Activated CD8-positive, alpha-beta memory T cell treated with anti-CD3 and anti-CD28 coated beads, Interleukin-2, amount 10 ng/mL, durations not matched to agents 7 days and 5 days (primary cell): Measurements from ENCODE around the gene CXCL17. TPM values are rescaled to one million over a fixed set of nuclear protein-coding genes. Genes with fewer than 3 reads are reported as not detected.

Source experiments
- ATAC-seq: fragments of 150-1000 bp; cut with Tn5 transposase; one replicate; pipeline ENCODE4 v1.10.0; 2021; ENCODE audit warnings: moderate library complexity
- CTCF ChIA-PET: fragments of 350-600 bp; sonication (Branson Sonifier 250); formaldehyde crosslinking; loops from one replicate; lab custom pipeline; 2021; ENCODE audit warnings: antibody characterized with exemption; lab: Charles Lee
- DNase-seq: peaks from one replicate; pipeline ENCODE4 v3.0.0-alpha.2; 2020
- H3K27ac Mint-ChIP-seq: one replicate; pipeline ENCODE4 v1.8.0; 2021; ENCODE audit warnings: mild to moderate bottlenecking, mixed read lengths
- H3K27me3 Mint-ChIP-seq: one replicate; pipeline ENCODE4 v1.8.0; 2021; ENCODE audit warnings: mixed read lengths
- H3K36me3 Mint-ChIP-seq: one replicate; pipeline ENCODE4 v1.8.0; 2021; ENCODE audit warnings: mild to moderate bottlenecking, mixed read lengths
- H3K4me1 Mint-ChIP-seq: one replicate; pipeline ENCODE4 v1.8.0; 2021; ENCODE audit warnings: mixed read lengths
- H3K4me3 Mint-ChIP-seq: one replicate; pipeline ENCODE4 v1.8.0; 2021; ENCODE audit warnings: mild to moderate bottlenecking, moderate library complexity, mixed read lengths
- H3K9me3 Mint-ChIP-seq: one replicate; pipeline ENCODE4 v1.8.0; 2022; ENCODE audit warnings: low read depth, mixed read lengths
- total RNA-seq, 2 experiments: library from RNA; stranded (reverse); gene quantifications; one replicate each; pipeline ENCODE4 v1.2.3, GENCODE V29; 2021

Gene CXCL17
- total RNA-seq, 2 experiments from 2014 or later: not detected

DNA sequence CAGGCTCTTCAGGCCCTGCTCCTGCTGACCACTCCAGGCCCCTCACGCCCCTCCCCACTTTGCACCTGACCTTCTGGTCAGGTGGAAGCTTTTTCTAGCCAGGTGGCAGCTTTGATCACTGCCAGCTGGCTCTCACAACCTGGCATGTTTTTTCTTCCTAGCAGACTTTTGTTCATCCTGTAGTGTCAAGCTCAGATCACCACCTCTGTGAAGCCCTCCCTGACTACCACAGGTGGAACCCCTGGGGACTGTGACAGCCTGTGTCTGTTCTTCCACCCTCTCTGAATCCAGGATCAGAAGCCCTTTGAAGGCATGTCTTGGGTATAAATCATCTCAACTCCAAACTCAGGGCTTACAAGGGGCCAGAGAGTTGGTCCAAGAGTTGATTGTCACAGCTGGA, 42.3 kb downstream of the CXCL17 start:
- Mint-ChIP-seq H3K27ac (peak overlapping the region; percentile 14), H3K27me3 (no peaks in the 10 kb centered on the region), H3K36me3 (peaks cover 15% of the 10 kb centered on the region), H3K4me3 (no peak overlapping the region), H3K4me1 (peaks cover 36% of the 10 kb centered on the region), H3K9me3 (no peaks in the 10 kb centered on the region)
- ATAC-seq (no peak), DNase-seq (no peak)
- CTCF ChIA-PET: interaction anchor here (0.8 to 5.9 kb wide), 13 partner anchors 8 to 292 kb away, joined by 3 to 29 read pairs (median 5); no protein-coding TSS in a partner anchor

- ATAC-seq: no peak
- Mint-ChIP-seq H3K4me1 (peaks cover 34% of the 10 kb centered on the region), H3K27me3 (peaks cover 3% of the 10 kb centered on the region), H3K9me3 (no peaks in the 10 kb centered on the region), H3K4me3 (peak overlapping the region; percentile 81), H3K36me3 (peaks cover 2% of the 10 kb centered on the region), H3K27ac (peak overlapping the region; percentile 90)
- CTCF ChIA-PET: interaction anchor here (0.6 to 5.9 kb wide), 15 partner anchors 11 to 273 kb away, joined by 3 to 29 read pairs (median 4); partner anchors contain the start of gene CEACAM1
- no peak for DNase-seq
Measured at GRCh38 chr19:42397263-42398166, 45.2 kb downstream of the CXCL17 start.

- H3K4me1 Mint-ChIP-seq: peaks cover 29% of the 10 kb centered on the region
- peaks cover 10% of the 10 kb centered on the region for H3K27me3 Mint-ChIP-seq
- peak overlapping the region; percentile 90 for H3K27ac Mint-ChIP-seq
- H3K4me3 Mint-ChIP-seq: peak overlapping the region; percentile 81
- DNase-seq (peak; percentile 99), ATAC-seq (peak; percentile 99)
- no peaks in the 10 kb centered on the region for H3K9me3 Mint-ChIP-seq
- H3K36me3 Mint-ChIP-seq: peaks cover 2% of the 10 kb centered on the region
- CTCF ChIA-PET: interaction anchor here (0.6 to 5.9 kb wide), 16 partner anchors 10 to 272 kb away, joined by 3 to 29 read pairs (median 3); partner anchors contain the start of gene CEACAM1
Measured at GRCh38 chr19:42396381-42397262, 46.1 kb downstream of the CXCL17 start.

GRCh38 chr19:42394751-42395150, 48.0 kb downstream of the CXCL17 start:
- Mint-ChIP-seq H3K27me3 (peaks cover 23% of the 10 kb centered on the region), H3K9me3 (no peaks in the 10 kb centered on the region), H3K36me3 (peaks cover 2% of the 10 kb centered on the region), H3K4me1 (peaks cover 20% of the 10 kb centered on the region), H3K4me3 (no peak overlapping the region), H3K27ac (no peak overlapping the region)
- DNase-seq: no peak
- ATAC-seq: no peak
- CTCF ChIA-PET: interaction anchor here (1.3 kb wide), 1 partner anchor 25 kb away, joined by 3 read pairs; no protein-coding TSS in a partner anchor

GRCh38 chr19:42392165-42392564, 50.6 kb downstream of the CXCL17 start:
- Mint-ChIP-seq H3K4me3 (no peak overlapping the region), H3K36me3 (no peaks in the 10 kb centered on the region), H3K27me3 (peaks cover 31% of the 10 kb centered on the region), H3K4me1 (peaks cover 11% of the 10 kb centered on the region), H3K9me3 (no peaks in the 10 kb centered on the region), H3K27ac (no peak overlapping the region)
- ATAC-seq: no peak
- CTCF ChIA-PET: interaction anchor here (1.2 kb wide), 1 partner anchor 9 kb away, joined by 5 read pairs; no protein-coding TSS in a partner anchor
- no peak for DNase-seq

GRCh38 chr19:42389899-42390298, 52.8 kb downstream of the CXCL17 start, which contains the start of gene CNFN:
Gene CNFN, minus strand, starts transcription at chr19:42390297. Its CDS starts 1,260 bp downstream, at chr19:42389037.
- peaks cover 42% of the 10 kb centered on the region for H3K27me3 Mint-ChIP-seq
- CTCF ChIA-PET: interaction anchor here (0.6 kb wide), 1 partner anchor 636 kb away, joined by 3 read pairs; no protein-coding TSS in a partner anchor
- no peaks in the 10 kb centered on the region for H3K36me3 Mint-ChIP-seq
- DNase-seq (no peak), ATAC-seq (no peak)
- peaks cover 5% of the 10 kb centered on the region for H3K4me1 Mint-ChIP-seq
- H3K27ac Mint-ChIP-seq: no peak within 1 kb of the TSS
- H3K4me3 Mint-ChIP-seq: no peak within 1 kb of the TSS
- no peaks in the 10 kb centered on the region for H3K9me3 Mint-ChIP-seq

DNA sequence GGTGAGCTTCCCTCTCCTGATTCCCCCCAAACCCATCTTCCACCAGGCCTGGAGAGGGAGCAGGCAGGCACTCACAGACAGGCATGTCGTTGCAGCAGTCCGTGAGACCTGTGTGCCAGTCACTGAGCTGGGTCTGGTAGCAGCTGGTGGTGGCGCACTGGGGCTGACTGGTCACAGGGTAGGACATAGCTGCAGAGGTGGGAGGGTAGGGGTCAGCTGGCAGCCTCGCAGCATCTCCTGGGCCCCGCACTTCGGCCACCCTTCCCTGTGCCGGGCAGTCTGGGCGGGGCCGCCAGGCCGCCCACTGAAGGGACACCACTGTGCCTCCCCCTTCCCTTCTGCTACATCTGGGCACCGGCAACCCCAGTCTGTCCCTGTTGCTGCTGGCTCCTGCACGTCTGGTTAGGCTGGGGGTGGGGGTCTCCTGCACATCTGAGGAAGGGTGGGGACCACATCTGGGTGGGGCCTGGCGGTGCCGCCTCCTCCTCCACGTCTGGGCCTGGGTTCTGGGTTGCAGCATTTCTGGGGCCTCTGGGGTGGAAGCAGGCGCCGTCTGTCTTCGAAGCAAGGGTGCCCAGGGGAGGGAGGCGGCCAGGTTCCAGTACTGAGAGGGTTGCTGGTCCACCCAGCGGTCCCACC, 53.8 kb downstream of the CXCL17 start:
- no peak for DNase-seq
- no peaks in the 10 kb centered on the region for H3K9me3 Mint-ChIP-seq
- no peaks in the 10 kb centered on the region for H3K36me3 Mint-ChIP-seq
- H3K4me1 Mint-ChIP-seq: peaks cover 5% of the 10 kb centered on the region
- CTCF ChIA-PET: interaction anchor here (0.6 to 1.7 kb wide), 5 partner anchors 10 to 635 kb away, joined by 3 to 6 read pairs (median 3); no protein-coding TSS in a partner anchor
- ATAC-seq: no peak
- H3K27ac Mint-ChIP-seq: no peak overlapping the region
- H3K27me3 Mint-ChIP-seq: peaks cover 42% of the 10 kb centered on the region
- H3K4me3 Mint-ChIP-seq: no peak overlapping the region

DNA sequence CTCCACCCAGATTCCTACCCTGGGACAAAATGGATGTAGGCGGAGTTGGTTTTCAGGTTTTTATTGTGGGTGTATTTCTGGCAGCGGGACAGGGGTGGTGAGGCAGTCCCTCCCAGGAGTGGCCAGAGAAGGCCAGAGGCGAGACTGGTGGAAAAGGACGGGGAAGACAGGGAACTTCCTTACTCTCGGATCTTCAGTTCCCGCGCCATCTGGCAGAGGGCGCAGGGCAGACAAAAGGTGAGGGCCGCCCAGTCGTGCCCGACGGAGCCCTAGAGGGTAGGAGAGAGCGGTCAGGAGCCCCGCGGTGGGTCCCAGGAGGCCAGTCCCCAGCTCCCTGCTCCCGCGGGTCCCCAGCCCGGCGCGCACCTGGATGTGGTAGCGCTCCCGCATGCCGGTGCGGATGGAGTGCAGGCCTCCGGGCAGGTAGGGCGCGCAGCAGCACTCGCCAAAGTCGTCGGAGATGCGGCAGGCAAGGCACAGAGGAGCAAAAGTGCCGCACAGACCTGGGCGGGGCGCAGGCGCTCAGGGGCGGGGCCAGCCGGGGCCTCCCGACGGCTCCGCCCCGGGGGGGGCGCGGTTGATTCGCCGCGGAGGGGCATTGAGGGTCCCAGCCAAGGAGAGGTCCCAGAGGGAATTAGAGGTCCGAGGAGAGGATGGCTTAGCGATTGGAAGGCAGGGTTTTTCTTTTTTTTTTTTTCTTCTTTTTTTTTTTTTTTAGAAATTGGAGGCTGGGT, 55.6 kb downstream of the CXCL17 start:
- Mint-ChIP-seq H3K4me3 (peak overlapping the region; percentile 30), H3K9me3 (no peaks in the 10 kb centered on the region), H3K27ac (no peak overlapping the region), H3K36me3 (no peaks in the 10 kb centered on the region), H3K27me3 (peaks cover 46% of the 10 kb centered on the region), H3K4me1 (peaks cover 5% of the 10 kb centered on the region)
- CTCF ChIA-PET: interaction anchor here (0.6 to 2.4 kb wide), 4 partner anchors 10 to 189 kb away, joined by 3 to 9 read pairs (median 4); no protein-coding TSS in a partner anchor
- peak; percentile 73 for DNase-seq
- peak; percentile 96 for ATAC-seq

DNA sequence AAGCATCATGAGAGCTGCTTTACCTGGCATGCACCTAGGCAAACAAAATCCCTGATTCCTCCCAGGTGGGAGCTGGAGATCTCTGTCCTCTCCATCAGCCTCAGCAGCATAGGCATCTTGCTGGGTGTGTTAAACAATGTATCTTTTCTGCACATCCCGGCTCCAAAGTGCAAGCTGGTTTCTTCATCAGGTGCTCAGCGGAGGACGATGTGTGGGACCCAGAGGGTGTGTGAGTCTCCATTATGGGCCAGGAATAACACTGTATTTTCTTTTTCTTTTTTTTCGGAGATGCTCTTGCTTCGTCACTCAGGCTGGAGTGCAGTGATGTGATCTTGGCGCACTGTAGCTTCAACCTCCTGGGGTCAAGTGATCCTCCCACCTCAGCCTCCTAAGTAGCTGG, 62.6 kb downstream of the CXCL17 start:
- H3K27ac Mint-ChIP-seq: no peak overlapping the region
- ATAC-seq: no peak
- H3K27me3 Mint-ChIP-seq: peaks cover 19% of the 10 kb centered on the region
- DNase-seq: no peak
- H3K4me3 Mint-ChIP-seq: no peak overlapping the region
- CTCF ChIA-PET: interaction anchor here (0.7 to 1.6 kb wide), 3 partner anchors 37 to 272 kb away, joined by 3 read pairs; no protein-coding TSS in a partner anchor
- H3K9me3 Mint-ChIP-seq: no peaks in the 10 kb centered on the region
- H3K36me3 Mint-ChIP-seq: no peaks in the 10 kb centered on the region
- H3K4me1 Mint-ChIP-seq: no peaks in the 10 kb centered on the region
